Neuronal stem cell (in vitro differentiated cells): ENCODE results near the gene PIK3R1.

Source experiments
- DNase-seq: peaks from one replicate; pipeline ENCODE4 v3.0.0-alpha.2; 2013; ENCODE audit warnings: low spot score
- H2AFZ ChIP-seq: one replicate; pipeline ENCODE4 v1.6.1; 2013; ENCODE audit warnings: mild to moderate bottlenecking, low read length, inconsistent platforms
- H2AK5ac ChIP-seq: 2 replicates; pipeline ENCODE4 v1.6.1; 2013; ENCODE audit warnings: low read depth, mild to moderate bottlenecking, inconsistent platforms, low read length, moderate library complexity, mixed read lengths
- H2BK120ac ChIP-seq: 2 replicates; pipeline ENCODE4 v1.6.1; 2013; ENCODE audit warnings: low read depth, mild to moderate bottlenecking, inconsistent platforms, low read length, moderate library complexity, mixed read lengths
- H2BK12ac ChIP-seq: one replicate; pipeline ENCODE4 v1.6.1; 2013; ENCODE audit warnings: low read length, inconsistent platforms
- H2BK15ac ChIP-seq: 2 replicates; pipeline ENCODE4 v1.6.1; 2013; ENCODE audit warnings: mild to moderate bottlenecking, low read length, inconsistent platforms, mixed read lengths
- H2BK5ac ChIP-seq: one replicate; pipeline ENCODE4 v1.6.1; 2013; ENCODE audit warnings: inconsistent platforms, mild to moderate bottlenecking, low read length, moderate library complexity
- H3K14ac ChIP-seq: one replicate; pipeline ENCODE4 v1.6.1; 2013; ENCODE audit warnings: low read length, inconsistent platforms
- H3K18ac ChIP-seq: 2 replicates; pipeline ENCODE4 v1.6.1; 2013; ENCODE audit warnings: low read length, inconsistent platforms
- H3K23ac ChIP-seq: 2 replicates; pipeline ENCODE4 v1.6.1; 2013; ENCODE audit warnings: low read depth, mild to moderate bottlenecking, mixed read lengths, low read length, inconsistent platforms; ENCODE audit not compliant: poor library complexity
- H3K27ac ChIP-seq: replicated peaks from 3 replicates; pipeline ENCODE4 v1.5.1; 2013; ENCODE audit warnings: low read length, inconsistent platforms
- H3K27me3 ChIP-seq, 3 experiments: 2 replicates each; pipeline ENCODE4 v1.6.1; 2013; ENCODE audit warnings: low read length in 3 of 3, mild to moderate bottlenecking in 2 of 3, inconsistent platforms in 1 of 3, low read depth in 1 of 3, mixed read lengths in 1 of 3, moderate library complexity in 1 of 3; ENCODE audit not compliant: control insufficient read depth in 3 of 3, insufficient read depth in 3 of 3
- H3K36me3 ChIP-seq, 2 donors: replicated peaks in 1 of 2; 2 replicates each; pipeline ENCODE4 v1.6.1; 2013; ENCODE audit warnings: low read length in 2 of 2; ENCODE audit not compliant: control insufficient read depth in 2 of 2, insufficient read depth in 2 of 2
- H3K4ac ChIP-seq: 2 replicates; pipeline ENCODE4 v1.6.1; 2013; ENCODE audit warnings: inconsistent platforms, mild to moderate bottlenecking, low read length, moderate library complexity
- H3K4me1 ChIP-seq, 2 donors: 1 replicate in 1 of 2; 2 replicates in 1 of 2; pipeline ENCODE4 v1.6.1; 2013; ENCODE audit warnings: low read length in 2 of 2, low read depth in 1 of 2; ENCODE audit not compliant: control insufficient read depth in 2 of 2, insufficient read depth in 1 of 2
- H3K4me2 ChIP-seq: one replicate; pipeline ENCODE4 v1.6.1; 2013; ENCODE audit warnings: mild to moderate bottlenecking, low read length, inconsistent platforms; ENCODE audit not compliant: insufficient read depth, poor library complexity, severe bottlenecking
- H3K4me3 ChIP-seq, 2 donors: 2 replicates each; pipeline ENCODE4 v1.5.1; 2013; ENCODE audit warnings: low read length in 2 of 2, mild to moderate bottlenecking in 2 of 2, inconsistent platforms in 1 of 2, moderate library complexity in 1 of 2
- H3K79me1 ChIP-seq: one replicate; pipeline ENCODE4 v1.6.1; 2013; ENCODE audit warnings: low read depth, mild to moderate bottlenecking, inconsistent platforms, low read length, moderate library complexity
- H3K9ac ChIP-seq: one replicate; pipeline ENCODE4 v1.6.1; 2013; ENCODE audit warnings: mild to moderate bottlenecking, low read depth, low read length, inconsistent platforms; ENCODE audit not compliant: poor library complexity
- H3K9me3 ChIP-seq, 2 donors: replicated peaks in 1 of 2; 2 replicates each; pipeline versions ENCODE3 to v1.6.1; 2013; ENCODE audit warnings: low read length in 2 of 2, mild to moderate bottlenecking in 2 of 2, inconsistent platforms in 1 of 2, low read depth in 1 of 2, mixed read lengths in 1 of 2, moderate library complexity in 1 of 2; ENCODE audit not compliant: control insufficient read depth in 2 of 2, insufficient read depth in 1 of 2
- H4K8ac ChIP-seq: one replicate; pipeline ENCODE4 v1.6.1; 2013; ENCODE audit warnings: low read depth, mild to moderate bottlenecking, inconsistent platforms, low read length, moderate library complexity
- H4K91ac ChIP-seq: one replicate; pipeline ENCODE4 v1.6.1; 2013; ENCODE audit warnings: low read length, low read depth, mild to moderate bottlenecking, inconsistent platforms; ENCODE audit not compliant: poor library complexity
- whole genome bisulfite sequencing, 2 donors: extraction: QIAGEN DNeasy Blood & Tissue Kit; methylation state at CpG; one replicate each; pipeline ENCODE4 v1.1.7; 2013; ENCODE audit warnings: missing lambda C conversion rate in 2 of 2, mixed read lengths in 1 of 2; ENCODE audit not compliant: insufficient read length in 2 of 2, insufficient replicate concordance in 1 of 2; ENCODE audit errors: extremely low coverage in 2 of 2; 5-methylcytosine and 5-hydroxymethylcytosine counted together

Gene PIK3R1

GRCh38 chr5:68305223-68305870 is 89.8 kb downstream of the PIK3R1 start:
- Histone ChIP-seq H4K8ac (no peak overlapping the region), H3K4me3 (no peak overlapping the region), H2BK5ac (no peak overlapping the region), H3K23ac (no peak overlapping the region), H3K27me3 (no peaks in the 10 kb centered on the region), H3K36me3 (peaks cover 0 to 3% of the 10 kb centered on the region in 2 donors), H3K14ac (no peak overlapping the region), H3K4me1 (no peaks in the 10 kb centered on the region), H2BK120ac (no peak overlapping the region), H2AK5ac (no peak overlapping the region), H3K4ac (no peak overlapping the region), H3K79me1 (no peaks in the 10 kb centered on the region), H4K91ac (no peak overlapping the region), H2AFZ (no peak overlapping the region), H2BK15ac (no peak overlapping the region), H3K27ac (no peak overlapping the region), H3K18ac (no peak overlapping the region), H3K9ac (no peak overlapping the region), H3K9me3 (no peaks in the 10 kb centered on the region), H3K4me2 (no peak overlapping the region), H2BK12ac (no peak overlapping the region)
- WGBS, 2 donors: no CpG with 5 or more reads among the region's 1 CpG
- DNase-seq: no peak

- Histone ChIP-seq H3K27ac (no peak overlapping the region), H3K79me1 (no peaks in the 10 kb centered on the region), H2AK5ac (no peak overlapping the region), H3K9me3 (no peaks in the 10 kb centered on the region), H2AFZ (no peak overlapping the region), H3K9ac (no peak overlapping the region), H3K18ac (no peak overlapping the region), H4K8ac (no peak overlapping the region), H3K4me1 (no peaks in the 10 kb centered on the region), H3K4ac (no peak overlapping the region), H4K91ac (no peak overlapping the region), H3K4me3 (no peak overlapping the region), H3K27me3 (no peaks in the 10 kb centered on the region), H3K23ac (no peak overlapping the region), H3K36me3 (no peaks in the 10 kb centered on the region), H2BK12ac (no peak overlapping the region), H2BK5ac (no peak overlapping the region), H3K14ac (no peak overlapping the region), H3K4me2 (no peak overlapping the region), H2BK15ac (no peak overlapping the region), H2BK120ac (no peak overlapping the region)
- WGBS, 2 donors: no CpG with 5 or more reads among the region's 7 CpGs
- DNase-seq: no peak
Measured at GRCh38 chr5:68306361-68307014, 90.9 kb downstream of the PIK3R1 start.

DNA sequence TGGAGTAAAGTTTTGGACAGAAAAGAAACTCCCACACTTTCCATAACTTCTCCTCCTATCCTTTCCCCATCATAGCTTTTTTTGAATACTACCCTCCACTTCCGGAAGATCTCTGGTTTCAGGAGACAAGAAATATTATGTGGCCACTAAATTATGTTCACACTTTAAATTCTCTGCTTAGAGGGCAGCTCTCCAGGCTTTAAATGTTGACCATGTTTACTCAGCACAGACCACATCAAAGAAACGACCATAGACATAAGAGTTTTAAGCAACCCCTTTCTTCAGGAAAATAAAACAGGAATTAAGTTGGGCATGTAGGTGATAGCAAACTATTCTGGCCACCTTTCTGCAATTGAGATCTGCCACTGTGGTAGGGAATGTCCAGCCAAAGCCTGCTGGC is 97.8 kb downstream of the PIK3R1 start:
- Histone ChIP-seq H3K36me3 (no peaks in the 10 kb centered on the region), H3K4me2 (no peak overlapping the region), H2BK5ac (no peak overlapping the region), H3K79me1 (no peaks in the 10 kb centered on the region), H3K23ac (no peak overlapping the region), H3K4me3 (no peak overlapping the region), H3K27me3 (no peaks in the 10 kb centered on the region), H3K27ac (no peak overlapping the region), H3K9me3 (no peaks in the 10 kb centered on the region), H2AK5ac (no peak overlapping the region), H3K14ac (no peak overlapping the region), H2BK12ac (no peak overlapping the region), H3K18ac (no peak overlapping the region), H2AFZ (no peak overlapping the region), H3K4ac (no peak overlapping the region), H3K4me1 (no peaks in the 10 kb centered on the region), H3K9ac (no peak overlapping the region), H4K91ac (no peak overlapping the region), H2BK15ac (no peak overlapping the region), H4K8ac (no peak overlapping the region), H2BK120ac (no peak overlapping the region)
- no CpG with 5 or more reads among the region's 2 CpGs for WGBS, 2 donors
- DNase-seq: no peak

GRCh38 chr5:68314465-68314864 is 98.9 kb downstream of the PIK3R1 start:
- Histone ChIP-seq H3K4me1 (no peaks in the 10 kb centered on the region), H2AK5ac (no peak overlapping the region), H3K4ac (no peak overlapping the region), H3K4me3 (no peak overlapping the region), H2BK15ac (no peak overlapping the region), H4K8ac (no peak overlapping the region), H3K27ac (no peak overlapping the region), H2BK5ac (no peak overlapping the region), H3K9me3 (peaks cover 0 to 3% of the 10 kb centered on the region in 2 donors), H3K23ac (no peak overlapping the region), H3K9ac (no peak overlapping the region), H3K27me3 (no peaks in the 10 kb centered on the region), H3K4me2 (no peak overlapping the region), H3K14ac (no peak overlapping the region), H2BK120ac (no peak overlapping the region), H2AFZ (no peak overlapping the region), H4K91ac (no peak overlapping the region), H3K18ac (no peak overlapping the region), H3K79me1 (no peaks in the 10 kb centered on the region), H3K36me3 (no peaks in the 10 kb centered on the region), H2BK12ac (no peak overlapping the region)
- WGBS, 2 donors: no CpG with 5 or more reads among the region's 2 CpGs
- DNase-seq: no peak
